GM12873 (cell line): ENCODE data around the gene UBAP2.

Experiments used
- CTCF ChIP-seq: IDR thresholded peaks from 2 replicates; pipeline ENCODE4 v1.5.1; 2012; ENCODE audit warnings: low read depth, mild to moderate bottlenecking, moderate library complexity, low read length, control low read depth; ENCODE audit not compliant: insufficient read depth; ENCODE audit errors: missing control alignments

The UBAP2 gene

GRCh38 chr9:33878691-33879366 is 169.9 kb downstream of the UBAP2 start:
- no peak for TF ChIP-seq CTCF

- no peak for TF ChIP-seq CTCF
Observed at GRCh38 chr9:33877727-33878489, 170.8 kb downstream of the UBAP2 start.
